OCI-LY1 (cell line): ENCODE measurements around the gene GALNTL6.

Source experiments
- H2AFZ ChIP-seq: fragments of 200-600 bp; sonication (generic), shearing (Covaris generic); 2 replicates; pipeline ENCODE4 v1.6.0; 2014; ENCODE audit warnings: antibody characterized with exemption, mild to moderate bottlenecking, low read length
- H3F3A ChIP-seq: fragments of 200-600 bp; sonication (generic), shearing (Covaris generic); 2 replicates; pipeline ENCODE4 v1.6.0; 2014; ENCODE audit warnings: mild to moderate bottlenecking, antibody characterized with exemption, low read length, moderate library complexity; ENCODE audit not compliant: insufficient read depth
- H3K27ac ChIP-seq: fragments of 200-600 bp; sonication (generic); 2 replicates; pipeline ENCODE4 v1.5.1; 2014; ENCODE audit warnings: low read length, mixed run types, mild to moderate bottlenecking, low read depth; ENCODE audit not compliant: poor library complexity, severe bottlenecking
- H3K27me3 ChIP-seq: fragments of 200-600 bp; sonication (generic); 2 replicates; pipeline ENCODE4 v1.6.0; 2014; ENCODE audit warnings: antibody characterized with exemption, mild to moderate bottlenecking, low read length, moderate library complexity; ENCODE audit not compliant: insufficient read depth
- H3K36me3 ChIP-seq: fragments of 200-600 bp; sonication (generic); 2 replicates; pipeline ENCODE4 v1.6.1; 2014; ENCODE audit warnings: mild to moderate bottlenecking, antibody characterized with exemption, low read length, moderate library complexity, mixed read lengths; ENCODE audit not compliant: insufficient read depth
- H3K4me1 ChIP-seq: fragments of 200-600 bp; sonication (generic); 2 replicates; pipeline ENCODE4 v1.5.1; 2014; ENCODE audit warnings: mild to moderate bottlenecking, low read length, moderate library complexity; ENCODE audit not compliant: insufficient read depth, severe bottlenecking
- H3K4me2 ChIP-seq: fragments of 200-600 bp; sonication (generic), shearing (Covaris generic); 2 replicates; pipeline ENCODE4 v1.6.1; 2014; ENCODE audit warnings: low read length
- H3K4me3 ChIP-seq: fragments of 200-600 bp; sonication (generic); 2 replicates; pipeline ENCODE4 v1.5.1; 2014; ENCODE audit warnings: low read length, low read depth, mild to moderate bottlenecking, mixed read lengths; ENCODE audit not compliant: poor library complexity, severe bottlenecking
- H3K79me2 ChIP-seq: fragments of 200-600 bp; shearing (Covaris generic); 2 replicates; pipeline ENCODE4 v1.6.1; 2016; ENCODE audit warnings: mixed run types, low read length, mixed read lengths; ENCODE audit not compliant: insufficient read depth
- H3K9ac ChIP-seq: fragments of 200-600 bp; sonication (generic), shearing (Covaris generic); 2 replicates; pipeline ENCODE4 v1.6.1; 2014; ENCODE audit warnings: mild to moderate bottlenecking, low read length, mixed read lengths
- H3K9me2 ChIP-seq: fragments of 200-600 bp; sonication (generic), shearing (Covaris generic); 2 replicates; pipeline ENCODE4 v1.6.1; 2014; ENCODE audit warnings: low read depth, mild to moderate bottlenecking, low read length, mixed read lengths
- H3K9me3 ChIP-seq: fragments of 200-600 bp; shearing (Covaris generic); 2 replicates; pipeline ENCODE4 v1.6.1; 2014; ENCODE audit warnings: low read length, mixed read lengths
- H4K20me1 ChIP-seq: fragments of 200-600 bp; sonication (generic), shearing (Covaris generic); 2 replicates; pipeline ENCODE4 v1.6.0; 2016; ENCODE audit warnings: mild to moderate bottlenecking, low read length; ENCODE audit not compliant: insufficient read depth
- EZH2 ChIP-seq: fragments of 200-600 bp; sonication (generic), shearing (Covaris generic); IDR thresholded peaks from 2 replicates; pipeline ENCODE4 v1.8.0; 2017; ENCODE audit warnings: borderline replicate concordance, mixed run types, mild to moderate bottlenecking, antibody characterized with exemption, low read length, moderate library complexity, mixed read lengths
- TF ChIP-seq, protein P1 (sequence below): fragments of 200-600 bp; sonication (generic), shearing (Covaris generic); IDR thresholded peaks from 2 replicates; pipeline ENCODE4 v1.5.1; 2017; ENCODE audit warnings: mild to moderate bottlenecking, antibody characterized with exemption, low read length, moderate library complexity, mixed read lengths

GALNTL6 gene

DNA sequence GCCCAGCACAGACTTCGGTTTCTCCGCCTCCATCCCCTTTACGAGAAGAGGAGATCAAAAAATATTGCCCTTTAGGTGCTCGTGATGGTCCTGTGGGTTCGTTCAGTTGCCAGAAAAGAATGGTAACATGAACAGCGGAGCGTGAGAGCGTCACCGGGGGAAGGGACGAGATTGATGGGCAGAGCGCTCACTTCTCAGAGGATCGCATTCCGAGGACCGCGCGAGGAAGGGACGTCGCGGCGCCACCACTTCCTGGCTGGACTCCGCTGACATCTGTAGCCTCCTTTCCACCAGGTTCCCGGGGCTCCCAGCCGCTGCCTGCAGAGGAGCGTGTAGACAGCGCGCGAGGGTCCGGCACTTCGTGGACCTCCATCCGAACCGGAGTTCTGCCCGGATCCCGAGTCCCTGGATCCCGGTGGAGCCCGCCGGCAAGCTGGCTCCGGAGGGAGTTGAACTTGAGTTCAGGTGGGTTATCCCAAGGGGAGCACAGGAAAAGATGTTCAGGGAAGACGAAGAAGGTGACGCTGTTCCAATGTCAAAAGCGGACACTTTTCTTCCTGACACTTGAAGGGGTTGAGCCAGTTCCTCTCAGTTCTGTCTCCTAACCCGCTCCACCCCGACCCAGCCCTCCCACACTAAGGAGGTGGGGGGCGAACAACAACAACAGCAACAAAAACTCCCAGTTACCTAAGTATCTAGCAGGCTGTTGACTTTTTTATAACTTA is 484 bp downstream of the GALNTL6 start:
- Histone ChIP-seq H3K27ac (no peak overlapping the region), H3K9me2 (no peaks in the 10 kb centered on the region), H3K4me1 (peaks cover 19% of the 10 kb centered on the region), H4K20me1 (no peaks in the 10 kb centered on the region), H3K4me3 (no peak overlapping the region), H3K9me3 (no peaks in the 10 kb centered on the region), H2AFZ (no peak overlapping the region), H3F3A (no peaks in the 10 kb centered on the region), H3K36me3 (no peaks in the 10 kb centered on the region), H3K79me2 (no peaks in the 10 kb centered on the region), H3K27me3 (no peaks in the 10 kb centered on the region), H3K4me2 (no peak overlapping the region), H3K9ac (no peak overlapping the region)
- TF ChIP-seq EZH2: no peak
- TF ChIP-seq, protein P1, sequence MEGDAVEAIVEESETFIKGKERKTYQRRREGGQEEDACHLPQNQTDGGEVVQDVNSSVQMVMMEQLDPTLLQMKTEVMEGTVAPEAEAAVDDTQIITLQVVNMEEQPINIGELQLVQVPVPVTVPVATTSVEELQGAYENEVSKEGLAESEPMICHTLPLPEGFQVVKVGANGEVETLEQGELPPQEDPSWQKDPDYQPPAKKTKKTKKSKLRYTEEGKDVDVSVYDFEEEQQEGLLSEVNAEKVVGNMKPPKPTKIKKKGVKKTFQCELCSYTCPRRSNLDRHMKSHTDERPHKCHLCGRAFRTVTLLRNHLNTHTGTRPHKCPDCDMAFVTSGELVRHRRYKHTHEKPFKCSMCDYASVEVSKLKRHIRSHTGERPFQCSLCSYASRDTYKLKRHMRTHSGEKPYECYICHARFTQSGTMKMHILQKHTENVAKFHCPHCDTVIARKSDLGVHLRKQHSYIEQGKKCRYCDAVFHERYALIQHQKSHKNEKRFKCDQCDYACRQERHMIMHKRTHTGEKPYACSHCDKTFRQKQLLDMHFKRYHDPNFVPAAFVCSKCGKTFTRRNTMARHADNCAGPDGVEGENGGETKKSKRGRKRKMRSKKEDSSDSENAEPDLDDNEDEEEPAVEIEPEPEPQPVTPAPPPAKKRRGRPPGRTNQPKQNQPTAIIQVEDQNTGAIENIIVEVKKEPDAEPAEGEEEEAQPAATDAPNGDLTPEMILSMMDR: no peak

DNA sequence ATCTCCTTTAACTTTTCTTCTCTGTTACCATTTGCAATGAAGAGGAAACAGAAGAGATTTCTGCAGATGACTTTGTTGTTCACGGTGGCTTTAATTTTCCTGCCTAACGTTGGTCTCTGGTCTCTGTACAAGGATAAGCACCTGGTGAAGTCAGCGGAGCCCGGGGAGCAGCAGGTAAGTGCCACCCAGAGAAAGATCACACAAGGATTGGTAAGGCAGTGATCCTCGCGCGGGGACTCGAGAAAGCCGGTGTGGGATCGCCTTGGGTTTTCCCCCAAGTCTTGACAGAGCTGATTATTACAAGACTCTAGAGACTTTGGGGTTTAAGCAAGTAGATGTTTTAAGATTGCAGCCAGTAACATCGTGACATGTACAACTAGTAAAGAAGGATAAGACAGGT is 1.3 kb downstream of the GALNTL6 start:
- Histone ChIP-seq H3K9me3 (no peaks in the 10 kb centered on the region), H3K27me3 (no peaks in the 10 kb centered on the region), H3K79me2 (no peaks in the 10 kb centered on the region)

DNA sequence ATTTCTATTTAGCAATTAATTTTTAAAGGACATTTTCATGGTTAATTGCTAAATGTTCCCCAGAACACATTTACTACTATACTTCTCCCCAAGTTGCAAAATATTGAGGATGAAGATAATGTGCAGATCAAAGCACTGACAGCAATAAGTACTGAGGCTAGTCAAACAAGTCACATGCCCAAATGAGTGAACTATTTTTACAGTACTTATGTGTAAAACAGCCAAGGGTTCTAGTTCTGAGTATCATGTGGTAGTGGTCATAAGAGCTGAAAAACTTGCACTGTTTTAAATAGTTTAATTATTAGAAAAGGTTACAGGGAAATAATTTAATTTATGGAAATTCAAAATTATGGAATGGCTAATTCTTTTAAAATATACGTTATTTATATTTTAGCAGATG is 3.8 kb downstream of the GALNTL6 start:
- Histone ChIP-seq H3K4me1 (peaks cover 33% of the 10 kb centered on the region), H3K27ac (no peak overlapping the region), H3K36me3 (no peaks in the 10 kb centered on the region), H2AFZ (no peak overlapping the region), H3K9ac (no peak overlapping the region), H3K4me3 (no peak overlapping the region), H3K4me2 (no peak overlapping the region; the same call in 1 of the 2 replicates), H4K20me1 (no peaks in the 10 kb centered on the region), H3K9me2 (no peaks in the 10 kb centered on the region), H3K79me2 (no peaks in the 10 kb centered on the region), H3K9me3 (no peaks in the 10 kb centered on the region), H3K27me3 (no peaks in the 10 kb centered on the region), H3F3A (no peaks in the 10 kb centered on the region)
- TF ChIP-seq, protein P1: no peak
- no peak for TF ChIP-seq EZH2

More for the DNA sequence above, 1.3 kb downstream of the GALNTL6 start:
- no peak overlapping the region for H3K9ac ChIP-seq
- H4K20me1 ChIP-seq: no peaks in the 10 kb centered on the region
- H3K4me1 ChIP-seq: peaks cover 27% of the 10 kb centered on the region
- no peak overlapping the region for H3K4me3 ChIP-seq
- no peak overlapping the region for H3K4me2 ChIP-seq
- TF ChIP-seq EZH2: no peak
- TF ChIP-seq, protein P1: no peak
- H3K27ac ChIP-seq: no peak overlapping the region
- H3K9me2 ChIP-seq: no peaks in the 10 kb centered on the region
- H2AFZ ChIP-seq: no peak overlapping the region
- H3F3A ChIP-seq: no peaks in the 10 kb centered on the region
- no peaks in the 10 kb centered on the region for H3K36me3 ChIP-seq
